Trophoblast cell (in vitro differentiated cells and primary cell): ENCODE measurements around the gene FKBP11.

ENCODE experiments used
- DNase-seq, 2 donors: peaks; one replicate each; pipeline ENCODE4 v3.0.0-alpha.2; 2016
- H2AFZ ChIP-seq: 2 replicates; pipeline ENCODE4 v1.6.1; 2013; ENCODE audit warnings: low read length, moderate library complexity, mild to moderate bottlenecking; ENCODE audit not compliant: insufficient read depth, poor library complexity
- H2AK5ac ChIP-seq: 2 replicates; pipeline ENCODE4 v1.6.1; 2013; ENCODE audit warnings: mild to moderate bottlenecking, low read length
- H2BK120ac ChIP-seq: 2 replicates; pipeline ENCODE4 v1.6.1; 2013; ENCODE audit warnings: low read length, mild to moderate bottlenecking, moderate library complexity; ENCODE audit not compliant: insufficient read depth, poor library complexity
- H2BK12ac ChIP-seq: 2 replicates; pipeline ENCODE4 v1.6.1; 2013; ENCODE audit warnings: mild to moderate bottlenecking, low read length, moderate library complexity
- H2BK5ac ChIP-seq: 2 replicates; pipeline ENCODE4 v1.6.1; 2013; ENCODE audit warnings: low read length, low read depth, moderate library complexity, mild to moderate bottlenecking; ENCODE audit not compliant: poor library complexity
- H3K14ac ChIP-seq: 2 replicates; pipeline ENCODE4 v1.6.1; 2013; ENCODE audit warnings: mild to moderate bottlenecking, low read length
- H3K18ac ChIP-seq: 2 replicates; pipeline ENCODE4 v1.6.1; 2013; ENCODE audit warnings: mild to moderate bottlenecking, low read length
- H3K23ac ChIP-seq: 2 replicates; pipeline ENCODE4 v1.6.1; 2013; ENCODE audit warnings: low read length
- H3K27ac ChIP-seq: 2 replicates; pipeline ENCODE4 v1.5.1; 2013; ENCODE audit warnings: low read depth, mild to moderate bottlenecking, inconsistent platforms, low read length, moderate library complexity
- H3K27me3 ChIP-seq: 2 replicates; pipeline ENCODE4 v1.6.1; 2013; ENCODE audit warnings: inconsistent platforms, mild to moderate bottlenecking, low read length, moderate library complexity; ENCODE audit not compliant: insufficient read depth
- H3K36me3 ChIP-seq, 2 experiments: 1 replicate in 1 of 2; 2 replicates in 1 of 2; pipeline ENCODE4 v1.6.1; 2013; ENCODE audit warnings: low read length in 2 of 2, mild to moderate bottlenecking in 2 of 2, moderate library complexity in 1 of 2; ENCODE audit not compliant: insufficient read depth in 2 of 2, control insufficient read depth in 1 of 2
- H3K4ac ChIP-seq: 2 replicates; pipeline ENCODE4 v1.6.1; 2013; ENCODE audit warnings: low read depth, mild to moderate bottlenecking, low read length, moderate library complexity
- H3K4me1 ChIP-seq, 2 experiments: 1 replicate in 1 of 2; 2 replicates in 1 of 2; pipeline ENCODE4 v1.6.1; 2013; ENCODE audit warnings: low read length in 2 of 2, mild to moderate bottlenecking in 2 of 2, moderate library complexity in 1 of 2; ENCODE audit not compliant: insufficient read depth in 2 of 2, control insufficient read depth in 1 of 2
- H3K4me2 ChIP-seq: 2 replicates; pipeline ENCODE4 v1.6.1; 2013; ENCODE audit warnings: inconsistent platforms, mild to moderate bottlenecking, low read length, moderate library complexity
- H3K4me3 ChIP-seq: 2 replicates; pipeline ENCODE4 v1.5.1; 2013; ENCODE audit warnings: mild to moderate bottlenecking, low read depth, low read length, inconsistent platforms
- H3K79me1 ChIP-seq: one replicate; pipeline ENCODE4 v1.6.1; 2013; ENCODE audit warnings: low read length
- H3K79me2 ChIP-seq: 2 replicates; pipeline ENCODE4 v1.6.1; 2013; ENCODE audit warnings: low read length, mild to moderate bottlenecking; ENCODE audit not compliant: control insufficient read depth, insufficient read depth, poor library complexity
- H3K9ac ChIP-seq: 2 replicates; pipeline ENCODE4 v1.6.1; 2013; ENCODE audit warnings: mild to moderate bottlenecking, low read length
- H3K9me3 ChIP-seq: 2 replicates; pipeline ENCODE4 v1.6.1; 2013; ENCODE audit warnings: low read depth, mild to moderate bottlenecking, control low read depth, inconsistent platforms, low read length; ENCODE audit not compliant: insufficient read depth
- H4K12ac ChIP-seq: 2 replicates; pipeline ENCODE4 v1.6.1; 2013; ENCODE audit warnings: low read depth, mild to moderate bottlenecking, low read length, moderate library complexity
- H4K8ac ChIP-seq: 2 replicates; pipeline ENCODE4 v1.6.1; 2013; ENCODE audit warnings: low read depth, mild to moderate bottlenecking, low read length, moderate library complexity
- H4K91ac ChIP-seq: one replicate; pipeline ENCODE4 v1.6.1; 2013; ENCODE audit warnings: low read depth, mild to moderate bottlenecking, low read length, moderate library complexity
- WGBS: extraction: QIAGEN DNeasy Blood & Tissue Kit; methylation state at CpG from one replicate; pipeline ENCODE4 v1.1.7; 2013; ENCODE audit warnings: missing lambda C conversion rate; ENCODE audit not compliant: insufficient read length, insufficient coverage; ENCODE audit errors: extremely low coverage; 5-methylcytosine and 5-hydroxymethylcytosine counted together

The FKBP11 gene

GRCh38 chr12:48883305-48884161 is 41.8 kb downstream of the FKBP11 start:
- H3K79me1 ChIP-seq = peaks cover 21% of the 10 kb centered on the region
- H3K36me3 ChIP-seq = no peaks in the 10 kb centered on the region
- H3K4me3 ChIP-seq = no peak overlapping the region
- peak overlapping the region; percentile 66 for H3K14ac ChIP-seq
- DNase-seq = no peak
- peak overlapping the region; percentile 95 for H3K27ac ChIP-seq
- H4K12ac ChIP-seq = peak overlapping the region; percentile 32
- H2AFZ ChIP-seq = peak overlapping the region; percentile 28
- no peaks in the 10 kb centered on the region for H3K27me3 ChIP-seq
- H3K4me2 ChIP-seq = peak overlapping the region; percentile 37
- H3K9ac ChIP-seq = no peak overlapping the region
- peak overlapping the region; percentile 60 for H4K8ac ChIP-seq
- H3K18ac ChIP-seq = peak overlapping the region; percentile 70
- H3K4me1 ChIP-seq = peaks cover 23 to 24% of the 10 kb centered on the region in 2 experiments
- H3K9me3 ChIP-seq = no peaks in the 10 kb centered on the region
- H2BK5ac ChIP-seq = peak overlapping the region; percentile 92
- H2AK5ac ChIP-seq = peak overlapping the region; percentile 44
- no peak overlapping the region for H3K23ac ChIP-seq
- peak overlapping the region; percentile 95 for H2BK120ac ChIP-seq
- no peaks in the 10 kb centered on the region for H3K79me2 ChIP-seq
- H2BK12ac ChIP-seq = peak overlapping the region; percentile 73
- WGBS = no CpG with 5 or more reads among the region's 13 CpGs
- H3K4ac ChIP-seq = peak overlapping the region; percentile 70
- peak overlapping the region; percentile 98 for H4K91ac ChIP-seq

- Histone ChIP-seq H3K18ac (peak overlapping the region; percentile 70), H3K79me1 (peaks cover 21% of the 10 kb centered on the region), H2AFZ (peak overlapping the region; percentile 18), H2BK5ac (peak overlapping the region; percentile 92), H2BK12ac (peak overlapping the region; percentile 73), H3K9me3 (no peaks in the 10 kb centered on the region), H3K9ac (no peak overlapping the region), H3K4me1 (peaks cover 23 to 24% of the 10 kb centered on the region in 2 experiments), H4K12ac (peak overlapping the region; percentile 29), H3K4ac (peak overlapping the region; percentile 43), H3K4me2 (peak overlapping the region; percentile 37), H3K79me2 (no peaks in the 10 kb centered on the region), H3K4me3 (no peak overlapping the region), H3K27ac (peak overlapping the region; percentile 95), H2AK5ac (peak overlapping the region; percentile 44), H3K36me3 (no peaks in the 10 kb centered on the region), H3K27me3 (no peaks in the 10 kb centered on the region), H4K91ac (peak overlapping the region; percentile 98), H3K14ac (peak overlapping the region; percentile 66), H2BK120ac (peak overlapping the region; percentile 95), H4K8ac (peak overlapping the region; percentile 60), H3K23ac (no peak overlapping the region)
- DNase-seq = no peak
- no CpG with 5 or more reads among the region's 3 CpGs for WGBS
These were observed 42.4 kb downstream of the FKBP11 start for GRCh38 chr12:48882972-48883304.

GRCh38 chr12:48882315-48882687 is 43.0 kb downstream of the FKBP11 start:
- peak overlapping the region; percentile 8 for H4K8ac ChIP-seq
- H3K27ac ChIP-seq = peak overlapping the region; percentile 95
- peak; percentile 65 to 73 for DNase-seq
- H2BK5ac ChIP-seq = peak overlapping the region; percentile 92
- H3K79me2 ChIP-seq = no peaks in the 10 kb centered on the region
- no peak overlapping the region for H2AK5ac ChIP-seq
- H4K91ac ChIP-seq = peak overlapping the region; percentile 87
- H4K12ac ChIP-seq = no peak overlapping the region
- H3K4me2 ChIP-seq = peak overlapping the region; percentile 37
- peak overlapping the region; percentile 74 for H2BK120ac ChIP-seq
- H3K23ac ChIP-seq = no peak overlapping the region
- H2AFZ ChIP-seq = no peak overlapping the region
- H3K79me1 ChIP-seq = peaks cover 21% of the 10 kb centered on the region
- H3K9ac ChIP-seq = no peak overlapping the region
- no peak overlapping the region for H3K18ac ChIP-seq
- H3K9me3 ChIP-seq = no peaks in the 10 kb centered on the region
- no peaks in the 10 kb centered on the region for H3K36me3 ChIP-seq
- no peak overlapping the region for H2BK12ac ChIP-seq
- H3K14ac ChIP-seq = peak overlapping the region; percentile 74
- H3K27me3 ChIP-seq = no peaks in the 10 kb centered on the region
- H3K4me1 ChIP-seq = peaks cover 23 to 24% of the 10 kb centered on the region in 2 experiments
- H3K4ac ChIP-seq = no peak overlapping the region
- H3K4me3 ChIP-seq = no peak overlapping the region
- no CpG with 5 or more reads among the region's 10 CpGs for WGBS

- Histone ChIP-seq H2BK12ac (peak overlapping the region; percentile 43), H3K4me1 (peaks cover 22 to 23% of the 10 kb centered on the region in 2 experiments), H3K79me2 (no peaks in the 10 kb centered on the region), H2AFZ (peak overlapping the region; percentile 35), H4K8ac (peak overlapping the region; percentile 8), H3K4me3 (no peak overlapping the region), H3K9me3 (no peaks in the 10 kb centered on the region), H3K27ac (peak overlapping the region; percentile 95), H3K14ac (peak overlapping the region; percentile 74), H2AK5ac (no peak overlapping the region), H4K91ac (peak overlapping the region; percentile 87), H4K12ac (no peak overlapping the region), H3K9ac (no peak overlapping the region), H3K23ac (no peak overlapping the region), H2BK120ac (peak overlapping the region; percentile 74), H3K27me3 (no peaks in the 10 kb centered on the region), H3K36me3 (no peaks in the 10 kb centered on the region), H3K4ac (no peak overlapping the region), H3K18ac (no peak overlapping the region), H3K79me1 (peaks cover 21% of the 10 kb centered on the region), H2BK5ac (peak overlapping the region; percentile 91), H3K4me2 (peak overlapping the region; percentile 37)
- WGBS = no CpG with 5 or more reads among the region's 9 CpGs
- no peak for DNase-seq
These were observed 43.5 kb downstream of the FKBP11 start for GRCh38 chr12:48881686-48882314.
